ENCODE results near the gene MARK3.

Gene MARK3

GRCh38 chr14:103489621-103490020 is 104.4 kb downstream of the MARK3 start:
- no peak overlapping the region for H3K4me3 ChIP-seq (ENCODE audit: low read depth, low read length)
- no peaks in the 10 kb centered on the region for H3K4me1 ChIP-seq (ENCODE audit: control insufficient read depth, insufficient read depth, low read length, unreplicated experiment)
- no peak overlapping the region for H2AFZ ChIP-seq (ENCODE audit: low read length, unreplicated experiment)
- no peaks in the 10 kb centered on the region for H3K79me2 ChIP-seq (ENCODE audit: control insufficient read depth, insufficient read depth, low read length, unreplicated experiment)
- H3K27ac ChIP-seq (ENCODE audit: low read depth, low read length): no peak overlapping the region
- no peaks in the 10 kb centered on the region for H3K27me3 ChIP-seq (ENCODE audit: insufficient read depth, low read length)
- peaks cover 20% of the 10 kb centered on the region for H3K36me3 ChIP-seq (ENCODE audit: insufficient read depth, low read length)

- Histone ChIP-seq H3K27ac (ENCODE audit: low read depth, low read length) (no peak overlapping the region), H3K4me1 (ENCODE audit: control insufficient read depth, insufficient read depth, low read length, unreplicated experiment) (no peaks in the 10 kb centered on the region)
Observed at GRCh38 chr14:103491691-103492090, 106.5 kb downstream of the MARK3 start.

GRCh38 chr14:103492156-103492925 is 107.1 kb downstream of the MARK3 start:
- no peak overlapping the region for H3K27ac ChIP-seq (ENCODE audit: low read depth, low read length)
- H3K4me1 ChIP-seq (ENCODE audit: control insufficient read depth, insufficient read depth, low read length, unreplicated experiment): no peaks in the 10 kb centered on the region
- H3K27me3 ChIP-seq (ENCODE audit: insufficient read depth, low read length): no peaks in the 10 kb centered on the region
- H2AFZ ChIP-seq (ENCODE audit: low read length, unreplicated experiment): no peak overlapping the region
- H3K79me2 ChIP-seq (ENCODE audit: control insufficient read depth, insufficient read depth, low read length, unreplicated experiment): no peaks in the 10 kb centered on the region
- H3K36me3 ChIP-seq (ENCODE audit: insufficient read depth, low read length): peaks cover 26% of the 10 kb centered on the region
- no peak overlapping the region for H3K4me3 ChIP-seq (ENCODE audit: low read depth, low read length)

More at GRCh38 chr14:103491691-103492090, 106.5 kb downstream of the MARK3 start:
- H3K36me3 ChIP-seq (ENCODE audit: insufficient read depth, low read length): peaks cover 26% of the 10 kb centered on the region
- H3K27me3 ChIP-seq (ENCODE audit: insufficient read depth, low read length): no peaks in the 10 kb centered on the region
- no peak overlapping the region for H2AFZ ChIP-seq (ENCODE audit: low read length, unreplicated experiment)
- H3K79me2 ChIP-seq (ENCODE audit: control insufficient read depth, insufficient read depth, low read length, unreplicated experiment): no peaks in the 10 kb centered on the region
- no peak overlapping the region for H3K4me3 ChIP-seq (ENCODE audit: low read depth, low read length)

GRCh38 chr14:103495854-103496253 is 110.6 kb downstream of the MARK3 start:
- H3K36me3 ChIP-seq (ENCODE audit: insufficient read depth, low read length): peaks cover 17% of the 10 kb centered on the region
- no peak overlapping the region for H3K4me3 ChIP-seq (ENCODE audit: low read depth, low read length)
- no peaks in the 10 kb centered on the region for H3K27me3 ChIP-seq (ENCODE audit: insufficient read depth, low read length)
- H3K27ac ChIP-seq (ENCODE audit: low read depth, low read length): no peak overlapping the region
- H3K4me1 ChIP-seq (ENCODE audit: control insufficient read depth, insufficient read depth, low read length, unreplicated experiment): no peaks in the 10 kb centered on the region
- H2AFZ ChIP-seq (ENCODE audit: low read length, unreplicated experiment): no peak overlapping the region
- H3K79me2 ChIP-seq (ENCODE audit: control insufficient read depth, insufficient read depth, low read length, unreplicated experiment): peaks cover 2% of the 10 kb centered on the region

- Histone ChIP-seq H3K4me1 (ENCODE audit: control insufficient read depth, insufficient read depth, low read length, unreplicated experiment) (no peaks in the 10 kb centered on the region), H3K27ac (ENCODE audit: low read depth, low read length) (peak overlapping the region; percentile 7; the same call in 1 of the 2 replicates), H3K36me3 (ENCODE audit: insufficient read depth, low read length) (peaks cover 17% of the 10 kb centered on the region), H3K27me3 (ENCODE audit: insufficient read depth, low read length) (no peaks in the 10 kb centered on the region), H3K79me2 (ENCODE audit: control insufficient read depth, insufficient read depth, low read length, unreplicated experiment) (peaks cover 9% of the 10 kb centered on the region), H3K4me3 (ENCODE audit: low read depth, low read length) (no peak overlapping the region), H2AFZ (ENCODE audit: low read length, unreplicated experiment) (no peak overlapping the region)
Observed at GRCh38 chr14:103496776-103497175, 111.6 kb downstream of the MARK3 start.

- Histone ChIP-seq H3K27ac (ENCODE audit: low read depth, low read length) (no peak overlapping the region), H3K36me3 (ENCODE audit: insufficient read depth, low read length) (peaks cover 36% of the 10 kb centered on the region), H2AFZ (ENCODE audit: low read length, unreplicated experiment) (no peak overlapping the region), H3K4me1 (ENCODE audit: control insufficient read depth, insufficient read depth, low read length, unreplicated experiment) (no peaks in the 10 kb centered on the region), H3K27me3 (ENCODE audit: insufficient read depth, low read length) (no peaks in the 10 kb centered on the region), H3K79me2 (ENCODE audit: control insufficient read depth, insufficient read depth, low read length, unreplicated experiment) (peaks cover 9% of the 10 kb centered on the region), H3K4me3 (ENCODE audit: low read depth, low read length) (no peak overlapping the region)
Observed at GRCh38 chr14:103499709-103500108, 114.5 kb downstream of the MARK3 start.

GRCh38 chr14:103500148-103500990 is 115.2 kb downstream of the MARK3 start:
- Histone ChIP-seq H2AFZ (ENCODE audit: low read length, unreplicated experiment) (no peak overlapping the region), H3K27ac (ENCODE audit: low read depth, low read length) (0 out of 2 replicates have a peak overlapping the region, but pooled peaks have one; percentile 8), H3K4me1 (ENCODE audit: control insufficient read depth, insufficient read depth, low read length, unreplicated experiment) (no peaks in the 10 kb centered on the region), H3K36me3 (ENCODE audit: insufficient read depth, low read length) (peaks cover 42% of the 10 kb centered on the region), H3K27me3 (ENCODE audit: insufficient read depth, low read length) (no peaks in the 10 kb centered on the region), H3K79me2 (ENCODE audit: control insufficient read depth, insufficient read depth, low read length, unreplicated experiment) (peaks cover 9% of the 10 kb centered on the region), H3K4me3 (ENCODE audit: low read depth, low read length) (no peak overlapping the region)

GRCh38 chr14:103501041-103501870 is 116.0 kb downstream of the MARK3 start:
- Histone ChIP-seq H3K4me3 (ENCODE audit: low read depth, low read length) (no peak overlapping the region), H3K4me1 (ENCODE audit: control insufficient read depth, insufficient read depth, low read length, unreplicated experiment) (no peaks in the 10 kb centered on the region), H2AFZ (ENCODE audit: low read length, unreplicated experiment) (no peak overlapping the region), H3K27ac (ENCODE audit: low read depth, low read length) (no peak overlapping the region), H3K27me3 (ENCODE audit: insufficient read depth, low read length) (no peaks in the 10 kb centered on the region), H3K79me2 (ENCODE audit: control insufficient read depth, insufficient read depth, low read length, unreplicated experiment) (peaks cover 9% of the 10 kb centered on the region), H3K36me3 (ENCODE audit: insufficient read depth, low read length) (peaks cover 38% of the 10 kb centered on the region)

GRCh38 chr14:103501921-103502669 is 116.9 kb downstream of the MARK3 start:
- H3K4me1 ChIP-seq (ENCODE audit: control insufficient read depth, insufficient read depth, low read length, unreplicated experiment): no peaks in the 10 kb centered on the region
- H3K79me2 ChIP-seq (ENCODE audit: control insufficient read depth, insufficient read depth, low read length, unreplicated experiment): peaks cover 9% of the 10 kb centered on the region
- no peak overlapping the region for H3K27ac ChIP-seq (ENCODE audit: low read depth, low read length)
- no peaks in the 10 kb centered on the region for H3K27me3 ChIP-seq (ENCODE audit: insufficient read depth, low read length)
- peaks cover 38% of the 10 kb centered on the region for H3K36me3 ChIP-seq (ENCODE audit: insufficient read depth, low read length)
- no peak overlapping the region for H2AFZ ChIP-seq (ENCODE audit: low read length, unreplicated experiment)
- no peak overlapping the region for H3K4me3 ChIP-seq (ENCODE audit: low read depth, low read length)

GRCh38 chr14:103502877-103503276 is 117.7 kb downstream of the MARK3 start:
- no peaks in the 10 kb centered on the region for H3K27me3 ChIP-seq (ENCODE audit: insufficient read depth, low read length)
- H3K27ac ChIP-seq (ENCODE audit: low read depth, low read length): no peak overlapping the region
- H3K36me3 ChIP-seq (ENCODE audit: insufficient read depth, low read length): peaks cover 41% of the 10 kb centered on the region
- peaks cover 9% of the 10 kb centered on the region for H3K79me2 ChIP-seq (ENCODE audit: control insufficient read depth, insufficient read depth, low read length, unreplicated experiment)
- H2AFZ ChIP-seq (ENCODE audit: low read length, unreplicated experiment): no peak overlapping the region
- no peak overlapping the region for H3K4me3 ChIP-seq (ENCODE audit: low read depth, low read length)
- H3K4me1 ChIP-seq (ENCODE audit: control insufficient read depth, insufficient read depth, low read length, unreplicated experiment): no peaks in the 10 kb centered on the region
